HG03103 (cell line): ENCODE data around the gene WTIP.
"Not testable (repeated sequence)": the region's sequence is repeated elsewhere in the genome, so short reads cannot be mapped to it uniquely, and the experiment has no call there.

Experiments used
- ATAC-seq: cut with Tn5 transposase; IDR thresholded peaks from one replicate; pipeline ENCODE4 v1.9.1; 2021; ENCODE audit warnings: low read depth; ENCODE audit not compliant: unreplicated experiment

The WTIP gene

DNA sequence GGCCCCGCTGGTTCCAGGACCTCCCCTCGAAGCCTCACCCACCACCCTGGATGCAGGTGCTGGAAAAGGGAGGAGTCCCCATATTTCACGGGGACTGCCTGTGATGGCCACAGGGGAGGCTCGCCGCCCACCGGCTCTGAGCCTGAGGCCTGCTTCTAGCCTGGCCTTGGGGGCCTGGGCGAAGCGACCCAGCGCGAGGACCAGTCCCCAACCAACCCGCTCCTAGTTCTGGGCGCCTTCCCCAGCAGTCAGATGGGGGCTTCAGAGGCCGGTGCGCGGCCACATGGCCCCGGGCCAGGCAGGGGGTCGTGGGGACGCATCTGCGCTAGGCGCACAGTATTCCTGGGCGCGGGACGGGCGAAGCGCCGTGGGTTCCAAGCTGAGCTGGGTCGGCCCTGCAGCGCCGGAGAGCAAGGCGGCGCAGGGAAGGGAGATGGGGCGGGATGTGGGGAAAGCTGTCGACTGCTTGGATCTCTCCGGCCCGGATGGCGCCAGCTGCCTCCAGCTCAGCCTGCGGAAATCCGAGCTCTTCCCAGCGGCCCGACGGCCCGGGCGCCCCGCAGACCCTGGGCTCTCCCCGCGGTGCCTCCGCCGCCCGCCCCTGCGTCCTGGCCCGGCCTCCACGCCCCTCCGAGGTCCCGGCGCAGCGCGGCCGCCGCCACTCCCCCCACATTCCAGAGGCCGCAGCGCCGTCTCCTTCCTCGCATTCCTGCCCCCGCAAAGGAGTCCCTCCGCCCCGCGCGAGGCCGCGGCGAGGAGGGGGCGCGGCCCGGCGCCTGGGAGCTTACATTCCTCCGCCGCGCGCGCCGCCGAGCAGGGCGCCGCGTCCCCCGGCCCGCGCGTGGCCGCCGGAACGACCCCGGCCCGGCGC, at the start of gene WTIP:
Gene WTIP (plus strand): TSS at position 788 of the 871 bp plus-strand sequence. CDS start 217 bp downstream, outside the sequence.
- ATAC-seq: no peak

DNA sequence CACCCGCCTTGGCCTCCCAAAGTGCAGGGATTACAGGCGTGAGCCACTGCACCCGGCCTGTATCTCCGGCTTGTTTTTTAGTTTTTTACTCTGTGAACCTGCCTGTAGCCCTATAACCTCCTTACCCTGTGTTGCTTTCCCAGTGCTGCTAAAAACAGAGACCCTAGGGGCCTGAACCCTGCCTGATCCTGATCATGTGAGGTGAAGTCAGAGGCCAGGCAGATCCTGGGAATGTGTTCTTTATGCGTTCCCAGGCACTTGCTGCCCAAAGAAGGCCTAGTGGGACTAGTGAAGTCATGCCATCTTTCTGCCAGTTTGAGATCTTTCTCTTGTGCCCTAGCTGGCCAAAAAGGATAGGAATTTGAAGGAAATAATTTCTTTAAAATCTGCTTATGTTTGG, 48.8 kb upstream of the WTIP start:
- ATAC-seq: no peak

DNA sequence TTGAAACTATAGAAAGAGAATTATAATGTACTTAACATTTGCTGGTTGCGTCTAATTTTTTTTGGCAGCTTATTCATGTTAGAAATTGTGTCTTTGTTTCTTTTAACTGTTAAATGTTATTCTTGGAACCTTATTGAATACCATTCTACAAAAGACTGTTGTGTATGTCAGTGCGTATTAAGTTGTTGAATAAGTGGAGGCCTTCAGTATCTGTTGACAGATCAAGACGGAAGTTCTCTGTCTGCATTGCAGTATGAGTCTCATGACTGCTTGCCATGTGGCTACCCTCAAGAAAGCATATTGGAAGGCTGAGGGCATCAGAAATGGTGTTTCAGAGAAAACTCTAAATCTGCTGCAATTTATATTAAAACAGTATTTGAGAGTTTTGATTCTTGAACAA, 44.8 kb upstream of the WTIP start:
- ATAC-seq: no peak

DNA sequence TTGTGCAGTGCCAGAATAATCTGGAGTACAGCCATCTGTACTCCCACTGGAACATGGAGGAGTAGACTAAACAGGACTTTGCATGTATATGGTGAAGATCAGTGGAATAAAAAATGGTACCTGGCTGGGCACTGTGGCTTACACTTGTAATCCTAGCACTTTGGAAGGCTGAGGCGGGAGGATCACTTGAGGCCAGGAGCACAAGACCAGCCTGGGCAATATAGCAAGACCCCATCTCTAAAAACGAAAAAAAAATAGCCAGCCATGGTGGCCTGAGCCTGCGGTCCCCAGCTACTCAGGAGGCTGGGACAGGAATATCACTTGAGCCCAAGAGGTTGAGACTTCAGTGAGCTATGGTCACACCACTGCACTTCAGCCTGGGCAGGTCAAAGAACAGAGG, 33.4 kb upstream of the WTIP start:
- ATAC-seq: no peak

DNA sequence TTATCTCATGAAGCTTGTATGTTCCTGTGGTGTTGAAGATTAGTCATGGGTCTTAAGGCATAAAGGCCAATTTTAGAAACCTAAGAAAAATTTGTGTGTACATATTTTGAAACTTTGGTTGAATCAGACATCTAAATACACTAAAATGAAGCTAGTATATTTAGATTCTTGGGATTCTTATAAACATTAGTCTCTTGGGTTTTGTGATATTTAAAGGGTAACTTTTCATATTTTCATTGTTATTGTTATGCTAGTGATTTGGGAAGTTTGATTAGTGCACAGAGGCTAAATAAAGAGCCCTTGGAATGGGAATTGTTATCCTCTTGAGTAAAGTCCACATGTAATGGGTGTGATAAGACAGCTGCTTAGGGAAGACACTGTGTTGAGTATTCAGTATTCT, 28.8 kb upstream of the WTIP start:
- ATAC-seq: no peak

DNA sequence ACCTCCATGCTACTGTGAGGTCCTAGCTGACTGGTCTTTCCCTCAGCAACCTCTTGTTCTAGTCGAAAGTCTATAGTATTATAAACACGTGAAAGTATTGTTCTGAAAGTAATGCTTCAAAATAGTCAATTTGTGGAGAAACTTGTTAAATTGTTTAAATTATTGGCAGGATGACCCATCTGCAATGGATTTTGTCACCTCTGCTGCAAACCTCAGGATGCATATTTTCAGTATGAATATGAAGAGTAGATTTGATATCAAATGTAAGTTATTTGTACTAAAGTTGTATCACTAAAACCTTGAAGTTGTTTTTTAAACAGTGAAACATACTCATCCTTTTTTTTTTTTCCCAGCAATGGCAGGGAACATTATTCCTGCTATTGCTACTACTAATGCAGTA, 27.5 kb upstream of the WTIP start:
- ATAC-seq: no peak

DNA sequence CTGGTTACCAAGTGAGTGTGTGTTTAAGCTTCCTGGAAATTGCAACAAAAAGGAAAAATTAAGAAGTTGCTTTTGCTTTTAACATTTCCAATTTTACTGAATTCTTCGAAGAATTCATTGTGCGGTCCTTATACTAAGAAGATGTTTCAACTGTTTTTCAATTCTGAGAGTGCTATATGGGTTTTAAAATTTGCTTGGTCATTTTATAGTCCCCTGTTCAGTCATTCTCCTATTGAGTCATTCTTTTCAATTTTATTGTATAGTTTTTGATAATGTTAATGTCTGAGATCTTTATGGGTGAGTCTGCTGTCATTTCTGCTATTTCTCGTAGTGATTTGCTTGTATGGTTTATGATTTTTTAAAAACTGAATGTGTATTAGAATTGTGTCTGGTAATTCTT, 26.9 kb upstream of the WTIP start:
- ATAC-seq: no peak

DNA sequence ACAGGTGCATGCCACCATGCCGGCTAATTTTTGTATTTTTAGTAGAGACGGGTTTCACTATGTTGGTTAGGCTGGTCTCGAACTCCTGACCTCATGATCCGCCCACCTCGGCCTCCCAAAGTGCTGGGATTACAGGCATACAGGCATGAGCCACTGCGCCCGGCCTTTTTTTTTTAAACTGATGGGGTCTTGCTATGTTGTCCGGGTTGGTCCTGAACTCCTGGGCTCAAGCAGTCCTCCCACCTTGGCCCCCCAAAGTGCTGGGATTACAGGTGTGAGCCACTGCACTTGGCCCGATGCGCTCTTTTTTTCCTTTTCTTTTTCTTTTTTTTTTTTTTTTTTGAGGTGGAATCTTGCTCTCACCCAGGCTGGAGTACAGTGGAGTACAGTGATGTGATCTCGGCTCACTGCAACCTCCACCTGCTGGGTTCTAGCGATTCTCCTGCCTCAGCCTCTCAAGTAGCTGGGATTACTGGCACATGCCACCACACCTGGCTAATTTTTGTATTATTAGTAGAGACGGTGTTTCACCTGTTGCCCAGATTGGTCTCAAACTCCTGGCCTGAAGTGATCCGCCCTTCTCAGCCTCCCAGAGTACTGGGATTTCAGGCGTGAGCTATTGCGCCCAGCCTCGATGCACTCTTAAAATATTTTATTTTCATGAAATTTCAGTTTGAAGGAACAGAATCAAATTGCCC, 25.6 kb upstream of the WTIP start:
- ATAC-seq: not testable (repeated sequence)

DNA sequence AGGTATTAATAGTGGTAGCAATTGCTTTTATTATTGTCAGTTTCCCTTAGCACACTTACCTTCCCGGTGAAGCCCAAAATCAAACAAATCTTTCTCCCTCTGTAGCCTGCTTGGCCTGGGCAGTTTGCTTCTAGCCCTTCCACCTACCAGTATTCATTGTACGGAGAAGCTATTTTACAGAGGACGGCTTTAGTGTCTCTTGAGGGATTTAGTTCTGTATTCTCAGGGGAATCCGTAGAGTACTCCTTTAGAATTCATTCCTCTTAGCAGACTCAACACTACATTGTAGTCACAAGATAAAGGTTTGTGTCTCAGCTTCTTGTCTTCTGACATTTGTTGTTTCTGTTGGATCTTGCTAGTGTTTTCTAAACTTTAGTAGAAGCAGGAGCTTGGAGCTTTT, 24.1 kb upstream of the WTIP start:
- ATAC-seq: no peak

DNA sequence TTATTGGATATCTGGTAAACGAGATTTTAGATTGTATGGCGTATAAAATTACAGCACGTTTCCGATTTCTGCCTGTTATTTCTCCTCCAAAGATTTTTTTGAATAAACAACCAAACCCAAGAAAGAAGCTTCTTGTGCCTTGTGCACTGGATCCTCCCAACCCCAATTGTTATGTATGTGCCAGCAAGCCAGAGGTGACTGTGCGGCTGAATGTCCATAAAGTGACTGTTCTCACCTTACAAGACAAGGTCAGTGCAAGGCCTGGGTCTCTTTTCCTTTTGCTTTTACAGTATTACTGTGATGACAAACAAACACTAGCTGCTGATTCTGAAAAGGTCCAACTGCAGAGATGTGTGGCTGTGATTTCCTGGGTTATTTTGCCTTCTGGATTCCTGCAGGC, 22.9 kb upstream of the WTIP start:
- no peak for ATAC-seq

DNA sequence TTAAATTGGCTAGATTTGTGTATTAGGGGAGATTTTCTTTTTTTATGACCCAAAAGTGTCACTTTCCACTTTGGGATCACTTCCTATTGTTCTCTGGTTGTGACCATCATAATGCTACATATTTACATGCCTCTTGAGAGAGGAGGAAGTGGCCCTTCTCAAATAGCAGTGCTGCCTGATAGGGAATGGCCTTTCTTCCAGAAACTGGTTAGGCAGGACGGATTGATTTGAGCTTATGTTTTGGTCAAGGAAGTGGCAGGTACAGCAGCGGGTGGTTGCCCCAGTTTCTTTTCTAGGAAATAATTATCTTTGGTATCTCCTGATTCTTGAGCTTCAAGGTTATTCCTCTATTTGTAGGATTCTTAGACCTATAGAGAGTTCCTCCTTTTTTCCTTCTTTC, 21.9 kb upstream of the WTIP start:
- no peak for ATAC-seq

DNA sequence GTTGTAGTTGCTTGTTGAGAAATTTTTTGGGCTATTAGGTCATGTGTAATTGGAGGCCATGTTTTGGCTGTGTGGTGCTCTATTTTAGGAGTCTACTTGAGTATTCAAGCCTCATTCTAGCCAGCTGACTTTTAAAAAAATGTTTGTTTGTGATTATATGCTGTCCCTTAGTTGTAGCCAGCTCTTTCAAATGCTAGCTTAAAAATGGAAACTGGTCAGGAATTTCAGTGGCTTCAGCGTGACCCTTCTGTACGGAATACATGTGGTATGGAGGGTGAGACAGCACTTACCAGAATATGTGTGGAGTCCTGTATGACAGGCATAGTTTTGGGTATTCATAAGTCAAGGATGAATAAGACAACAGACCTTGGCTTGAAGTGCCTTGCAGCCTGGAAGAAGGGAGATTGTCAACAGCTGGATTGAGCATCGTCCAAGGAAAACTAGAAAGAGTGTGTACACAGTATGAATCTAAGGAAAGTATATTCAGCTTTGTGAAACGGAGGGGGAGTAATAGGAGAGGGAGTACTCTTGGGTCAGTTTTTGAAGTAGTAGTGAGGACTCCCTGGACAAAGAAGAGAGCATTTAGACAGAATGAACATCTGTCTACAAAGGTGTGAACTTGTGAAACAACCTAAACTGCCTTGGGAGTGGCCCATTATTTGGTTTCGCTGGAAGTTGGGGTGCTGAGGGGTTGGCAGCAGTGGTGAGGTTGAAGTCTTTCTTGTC, 20.0 kb upstream of the WTIP start:
- ATAC-seq: no peak

DNA sequence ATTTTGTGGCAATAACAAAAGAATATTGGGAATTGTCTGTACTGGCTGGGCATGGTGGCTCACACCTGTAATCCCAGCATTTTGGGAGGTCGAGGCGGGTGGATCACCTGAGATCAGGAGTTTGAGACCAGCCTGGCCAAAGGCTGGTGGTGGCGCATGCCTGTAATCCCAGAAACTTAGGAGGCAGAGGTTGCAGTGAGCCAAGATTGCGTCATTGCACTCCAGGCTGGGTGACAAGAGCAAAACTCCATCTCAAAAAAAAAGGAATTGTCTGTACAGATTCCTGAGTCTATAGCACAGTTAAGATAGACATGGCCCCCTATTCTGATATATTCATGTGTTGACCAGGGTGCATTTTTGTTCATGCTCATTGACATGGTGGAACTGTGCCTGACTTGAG, 16.8 kb upstream of the WTIP start:
- not testable (repeated sequence) for ATAC-seq

DNA sequence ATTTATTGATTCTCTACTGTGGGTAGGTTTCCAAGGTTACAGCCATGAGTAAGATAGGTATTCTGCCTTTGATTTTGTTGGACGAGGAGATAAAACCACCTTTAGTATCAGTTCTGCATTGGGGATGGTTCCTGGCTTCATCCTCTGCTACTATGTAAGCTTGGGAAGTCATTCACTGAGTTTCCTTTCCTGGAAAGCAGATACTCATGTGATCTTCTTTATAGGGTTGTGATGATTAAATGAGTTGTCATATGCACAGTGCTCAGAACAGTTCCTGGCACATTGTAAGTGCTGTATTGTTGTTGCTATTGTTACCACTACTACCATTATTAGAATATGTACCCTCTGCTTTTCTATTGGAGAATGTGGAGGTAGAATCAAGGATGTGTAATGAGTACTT, 13.1 kb upstream of the WTIP start:
- no peak for ATAC-seq

DNA sequence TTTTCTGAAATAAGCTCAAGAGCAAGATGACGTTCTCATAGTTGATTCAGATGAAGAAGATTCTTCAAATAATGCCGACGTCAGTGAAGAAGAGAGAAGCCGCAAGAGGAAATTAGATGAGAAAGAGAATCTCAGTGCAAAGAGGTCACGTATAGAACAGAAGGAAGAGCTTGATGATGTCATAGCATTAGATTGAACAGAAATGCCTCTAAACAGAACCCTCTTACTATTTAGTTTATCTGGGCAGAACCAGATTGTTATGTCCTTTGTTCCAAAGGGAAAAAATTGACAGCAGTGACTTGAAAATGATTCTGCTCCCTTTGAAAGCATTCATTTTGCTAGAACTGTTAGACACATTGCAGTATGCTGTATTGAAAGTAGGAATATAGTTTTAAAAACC, 12.5 kb upstream of the WTIP start:
- not testable (repeated sequence) for ATAC-seq

DNA sequence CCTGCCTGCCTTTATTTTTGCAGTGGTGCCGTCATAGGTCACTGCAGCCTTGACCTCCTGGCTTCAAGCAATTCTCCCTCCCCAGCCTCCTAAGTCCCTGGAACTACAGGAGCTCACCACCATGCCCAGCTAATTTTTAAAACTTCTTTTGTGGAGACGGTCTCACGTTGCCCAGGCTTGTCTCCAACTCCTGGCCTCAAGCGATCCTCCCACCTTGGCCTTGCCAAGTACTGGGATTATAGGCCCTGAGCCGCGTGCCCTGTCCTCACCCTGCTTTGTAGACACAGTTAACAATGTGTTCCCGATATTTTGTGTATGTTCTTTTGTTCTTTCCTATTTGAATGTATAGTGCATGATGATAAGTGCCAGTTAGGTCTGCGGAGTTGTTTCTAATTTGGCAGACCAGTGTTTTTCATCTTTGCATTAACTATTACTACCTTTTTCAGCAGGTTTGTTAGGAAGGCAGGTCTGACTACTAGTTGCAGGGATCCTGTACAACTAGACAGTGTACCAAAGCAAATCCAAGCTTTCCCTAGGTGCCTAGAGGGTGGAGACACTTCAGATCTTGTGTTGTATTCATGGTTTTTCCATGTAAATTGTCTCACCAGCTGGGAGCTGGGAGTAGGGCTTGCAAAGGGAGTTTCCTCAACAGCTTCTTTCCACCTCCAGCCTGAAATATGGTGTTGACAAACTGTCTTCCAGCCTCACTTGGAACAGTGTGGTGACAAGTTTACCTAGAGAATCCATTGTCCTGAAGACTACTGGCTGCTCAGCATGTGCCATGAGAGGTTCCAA, 9.5 kb upstream of the WTIP start:
- ATAC-seq: no peak

DNA sequence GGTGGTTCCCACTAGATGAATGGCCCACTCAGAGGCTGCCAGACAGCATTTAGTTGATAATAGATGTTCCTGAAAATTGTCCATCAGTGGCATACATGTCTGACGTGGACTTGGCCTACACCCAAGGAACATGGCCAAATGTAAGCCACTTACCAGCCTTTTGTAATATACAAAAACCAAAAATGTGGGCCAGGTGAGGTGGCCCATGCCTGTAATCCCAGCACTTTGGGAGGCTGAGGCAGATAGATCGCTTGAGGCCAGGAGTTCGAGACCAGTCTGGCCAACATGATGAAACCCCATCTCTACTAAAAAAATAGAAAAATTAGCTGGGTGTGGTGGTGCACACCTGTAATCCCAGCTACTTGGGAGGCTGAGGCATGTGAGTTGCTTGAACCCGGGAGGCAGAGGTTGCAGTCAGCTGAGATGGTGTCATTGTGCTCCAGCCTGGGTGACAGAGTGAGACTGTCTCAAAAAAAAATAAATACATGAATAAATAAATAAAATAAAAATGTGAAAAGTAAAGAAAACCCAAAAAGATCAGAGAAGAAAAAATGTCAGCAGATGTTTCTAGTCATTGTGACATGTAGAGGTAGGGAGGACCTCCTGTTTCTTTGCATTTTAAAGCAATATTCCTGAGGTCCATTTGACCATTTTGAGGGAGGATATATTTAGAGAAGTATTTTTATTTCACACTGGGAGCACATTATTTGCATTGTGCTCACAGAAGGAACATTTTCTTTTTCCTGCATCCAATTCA, 7.1 kb upstream of the WTIP start:
- ATAC-seq: no peak

DNA sequence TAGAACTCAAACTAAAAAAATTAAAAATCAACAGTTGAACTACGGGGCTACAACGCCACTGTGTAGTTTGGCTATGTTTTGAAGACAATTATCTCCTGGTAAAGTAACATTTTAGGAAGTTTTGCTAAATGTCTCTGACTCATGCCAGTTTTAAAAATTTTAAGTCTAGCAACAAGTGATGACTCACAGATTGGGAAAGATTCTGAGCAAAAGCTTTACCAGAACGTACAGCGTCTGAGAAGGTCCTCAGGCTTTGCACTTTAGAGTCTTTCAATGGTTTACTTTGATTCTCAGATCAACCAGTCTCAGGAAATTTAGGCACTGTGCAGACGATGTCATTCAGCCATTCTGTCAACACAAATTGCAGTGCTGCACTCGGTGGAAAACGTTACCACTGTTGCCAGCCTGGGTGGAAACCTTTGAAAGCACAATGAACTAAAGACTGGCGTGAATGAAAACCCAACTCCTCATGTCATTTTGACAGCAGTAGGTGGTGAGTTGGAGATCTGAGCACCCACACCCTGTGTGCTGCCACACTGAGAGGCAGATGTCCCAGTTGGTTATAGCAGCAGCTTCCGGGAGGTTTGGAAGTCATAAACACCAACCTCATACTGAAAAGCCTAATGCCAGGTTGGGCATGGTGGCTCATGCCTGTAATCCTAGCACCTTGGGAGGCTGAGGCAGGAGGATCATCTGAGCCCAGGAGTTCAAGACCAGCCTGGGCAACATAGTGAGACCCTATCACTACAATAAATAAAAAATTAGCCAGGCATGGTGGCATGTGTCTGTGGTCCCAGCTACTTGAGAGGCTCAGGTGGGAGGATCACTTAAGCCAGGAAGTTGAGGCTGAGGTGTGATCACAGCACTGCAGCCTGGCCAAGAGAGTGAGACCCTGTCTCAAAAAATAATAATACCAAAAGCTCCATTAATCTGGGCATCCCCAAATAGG, 6.3 kb upstream of the WTIP start:
- ATAC-seq: no peak
